Measurements from ENCODE around the gene ACYP2. TPM values are rescaled to one million over a fixed set of nuclear protein-coding genes. Genes with fewer than 3 reads are reported as not detected.

Gene ACYP2
- total and polyA plus RNA-seq, 2 donors (not counting 1 experiment from before 2014, with no cell fraction given), result 14.0 to 17.2 TPM

DNA sequence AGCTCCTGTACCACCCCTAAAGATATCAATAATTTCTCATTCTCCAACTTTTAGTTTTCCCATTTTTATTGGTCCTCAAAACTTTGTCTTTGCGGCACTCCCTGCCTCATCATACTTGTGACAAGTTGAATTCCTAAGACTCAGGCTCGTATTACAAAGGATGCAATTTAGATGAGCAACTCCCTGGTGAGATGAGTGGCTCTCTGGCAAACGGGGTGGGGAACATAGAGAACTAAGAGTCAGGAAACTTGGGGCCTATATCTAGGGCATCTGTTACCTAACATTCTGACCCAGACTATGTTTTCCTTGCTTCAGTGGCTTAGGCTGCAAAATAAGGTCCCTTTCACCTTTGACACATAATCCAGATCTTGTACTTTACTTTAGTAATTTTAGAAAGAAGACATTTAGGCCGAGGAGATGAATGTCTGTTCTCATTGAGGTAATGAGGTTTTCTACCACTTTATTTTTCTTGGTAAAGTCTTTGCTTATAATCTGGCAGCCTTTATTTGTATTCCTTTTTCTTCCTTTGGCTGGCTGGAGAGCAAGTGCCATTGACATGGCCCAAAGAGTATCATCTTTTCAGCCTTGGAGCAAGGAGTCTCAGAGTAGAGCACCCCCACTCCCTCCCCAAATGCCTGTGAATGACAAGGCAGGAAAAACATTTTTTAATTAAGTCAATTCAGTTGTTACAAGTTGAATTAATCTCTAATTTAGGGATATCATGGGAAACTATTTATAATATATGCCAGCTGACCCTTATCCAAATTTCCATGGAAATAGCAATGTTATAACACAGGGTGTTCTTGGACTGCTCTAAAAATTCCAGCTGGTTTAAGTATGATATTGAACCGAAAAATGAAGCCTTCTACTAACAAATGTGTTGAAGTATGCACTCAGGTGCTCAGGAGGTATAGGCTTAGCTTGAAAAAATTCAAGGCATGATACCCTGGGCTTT lies 125.4 kb downstream of the ACYP2 start:
- Histone ChIP-seq H3K27me3 (replicated peaks in 1 of 4; ENCODE audit: control extremely low read depth in 1 of 4, control insufficient read depth in 3 of 4, insufficient read depth in 4 of 4, low read length in 3 of 4) (no peaks in the 10 kb centered on the region), H3K27ac (ENCODE audit: low read length in 2 of 2) (no peak overlapping the region), H2AFZ (ENCODE audit: insufficient read depth, low read depth, low read length, poor library complexity, severe bottlenecking) (no peak overlapping the region), H3K9me3 (ENCODE audit: control extremely low read depth in 1 of 3, control insufficient read depth in 2 of 3, insufficient read depth in 1 of 3, low read length in 2 of 3) (no peaks in the 10 kb centered on the region), H3K4me1 (ENCODE audit: control insufficient read depth in 2 of 2, insufficient read depth in 2 of 2, low read length in 2 of 2) (no peaks in the 10 kb centered on the region), H3K9ac (ENCODE audit: low read length) (no peak overlapping the region), H3K4me3 (ENCODE audit: control extremely low read depth in 1 of 5, extremely low read depth in 1 of 5, insufficient read depth in 1 of 5, low read depth in 2 of 5, low read length in 4 of 5) (no peak overlapping the region), H4K20me1 (ENCODE audit: control insufficient read depth, insufficient read depth, low read length, poor library complexity, severe bottlenecking) (no peaks in the 10 kb centered on the region), H3K36me3 (replicated peaks in 1 of 2; ENCODE audit: control extremely low read depth in 1 of 2, control insufficient read depth in 1 of 2, extremely low read depth in 1 of 2, insufficient read depth in 2 of 2, low read length in 1 of 2) (no peaks in the 10 kb centered on the region), H3K79me2 (ENCODE audit: control insufficient read depth, insufficient read depth, low read length) (no peaks in the 10 kb centered on the region), H3K4me2 (replicated peaks; ENCODE audit: low read depth, low read length, poor library complexity, severe bottlenecking) (no peak overlapping the region)
- intact Hi-C loops (cut with micrococcal nuclease), result no loop called here
- ChIA-PET CTCF (no interaction called here), POLR2A (no interaction called here)
- no peak for TF ChIP-seq CTCF (IDR thresholded peaks at IDR 0.05)
- TF ChIP-seq EZH2 (IDR thresholded peaks at IDR 0.05; ENCODE audit: borderline replicate concordance, insufficient read depth, low read depth, low read length, poor library complexity, severe bottlenecking), result no peak
- DNase-seq (no peak), ATAC-seq (ENCODE audit: low read depth) (no peak)
- Mint-ChIP-seq H3K9me3 (ENCODE audit: insufficient read depth) (no peaks in the 10 kb centered on the region), H3K4me1 (no peaks in the 10 kb centered on the region), H3K27ac (no peak overlapping the region), H3K27me3 (no peaks in the 10 kb centered on the region), H3K4me3 (no peak overlapping the region)
- 80% methylated on average over 1 of the region's 5 CpGs for WGBS (ENCODE audit: insufficient coverage)

DNA sequence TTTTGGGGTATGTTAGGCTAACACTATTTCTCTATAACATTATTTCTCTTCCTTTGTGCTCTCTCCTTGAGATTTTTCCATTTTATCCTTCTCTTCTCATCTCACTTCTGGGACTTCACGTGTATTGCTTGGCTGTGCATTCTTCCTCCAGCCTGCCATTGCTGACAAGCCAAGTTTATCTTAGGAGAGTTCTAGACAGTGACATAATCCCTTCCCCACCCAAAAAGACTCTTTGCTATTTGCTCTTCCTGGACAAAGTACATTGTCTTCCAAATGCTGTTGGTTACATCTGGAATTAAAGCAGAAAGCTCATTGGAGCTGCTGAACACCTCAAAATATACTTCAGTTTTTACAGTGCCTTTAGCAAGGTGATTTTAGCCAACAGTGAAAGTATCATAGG lies 131.7 kb downstream of the ACYP2 start:
- TF ChIP-seq CTCF (IDR thresholded peaks at IDR 0.05) (no peak), EZH2 (IDR thresholded peaks at IDR 0.05; ENCODE audit: borderline replicate concordance, insufficient read depth, low read depth, low read length, poor library complexity, severe bottlenecking) (no peak)
- H3K9ac ChIP-seq (ENCODE audit: low read length), result no peak overlapping the region
- H3K27ac ChIP-seq (ENCODE audit: low read length in 2 of 2), result no peak overlapping the region
- no peaks in the 10 kb centered on the region for H3K36me3 ChIP-seq (replicated peaks in 1 of 2; ENCODE audit: control extremely low read depth in 1 of 2, control insufficient read depth in 1 of 2, extremely low read depth in 1 of 2, insufficient read depth in 2 of 2, low read length in 1 of 2)
- intact Hi-C loops (cut with micrococcal nuclease), result no loop called here
- H3K27ac Mint-ChIP-seq, result no peak overlapping the region
- no peak overlapping the region for H3K4me3 Mint-ChIP-seq
- 86% methylated on average over 1 of the region's 1 CpG for WGBS (ENCODE audit: insufficient coverage)
- no peaks in the 10 kb centered on the region for H3K27me3 ChIP-seq (replicated peaks in 1 of 4; ENCODE audit: control extremely low read depth in 1 of 4, control insufficient read depth in 3 of 4, insufficient read depth in 4 of 4, low read length in 3 of 4)
- DNase-seq (no peak), ATAC-seq (ENCODE audit: low read depth) (no peak)
- no peaks in the 10 kb centered on the region for H3K9me3 Mint-ChIP-seq (ENCODE audit: insufficient read depth)
- H3K27me3 Mint-ChIP-seq, result no peaks in the 10 kb centered on the region
- H2AFZ ChIP-seq (ENCODE audit: insufficient read depth, low read depth, low read length, poor library complexity, severe bottlenecking), result no peak overlapping the region
- H3K4me3 ChIP-seq (ENCODE audit: control extremely low read depth in 1 of 5, extremely low read depth in 1 of 5, insufficient read depth in 1 of 5, low read depth in 2 of 5, low read length in 4 of 5), result no peak overlapping the region
- H3K4me1 Mint-ChIP-seq, result no peaks in the 10 kb centered on the region
- CTCF ChIA-PET, result no interaction called here
- H3K9me3 ChIP-seq (ENCODE audit: control extremely low read depth in 1 of 3, control insufficient read depth in 2 of 3, insufficient read depth in 1 of 3, low read length in 2 of 3), result no peaks in the 10 kb centered on the region
- no peaks in the 10 kb centered on the region for H3K4me1 ChIP-seq (ENCODE audit: control insufficient read depth in 2 of 2, insufficient read depth in 2 of 2, low read length in 2 of 2)
- no peaks in the 10 kb centered on the region for H3K79me2 ChIP-seq (ENCODE audit: control insufficient read depth, insufficient read depth, low read length)
- H4K20me1 ChIP-seq (ENCODE audit: control insufficient read depth, insufficient read depth, low read length, poor library complexity, severe bottlenecking), result no peaks in the 10 kb centered on the region
- POLR2A ChIA-PET, result no interaction called here
- H3K4me2 ChIP-seq (replicated peaks; ENCODE audit: low read depth, low read length, poor library complexity, severe bottlenecking), result no peak overlapping the region
